Measurements from ENCODE around the gene SERPINB11.

DNA sequence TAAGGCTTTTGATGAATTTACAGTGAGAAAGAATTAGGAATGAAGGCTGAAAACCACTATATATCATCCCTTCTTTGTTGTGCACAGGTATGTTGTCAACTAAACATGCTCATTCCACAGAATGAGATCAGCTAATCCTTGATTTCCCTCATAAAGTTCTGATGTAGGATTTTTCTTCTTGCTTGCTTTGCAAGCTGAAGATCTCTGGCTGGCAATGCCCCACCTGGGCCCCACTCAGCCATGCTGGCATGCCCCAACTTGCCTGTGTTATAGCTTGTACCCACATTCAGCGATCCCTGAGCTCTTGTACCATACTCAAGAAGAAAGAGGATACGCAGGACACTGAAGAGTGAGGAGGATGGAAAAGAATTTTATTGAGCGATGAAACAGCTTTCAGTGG, 18.0 kb upstream of the SERPINB11 start:
- no peak for TF ChIP-seq POLR2A (IDR thresholded peaks at IDR 0.05; ENCODE audit: low read depth, low read length)
- TF ChIP-seq POLR2AphosphoS5 (IDR thresholded peaks at IDR 0.05; ENCODE audit: low read depth, low read length) = no peak
- TF ChIP-seq TAF1 (IDR thresholded peaks at IDR 0.05; ENCODE audit: borderline replicate concordance, low read depth, low read length) = no peak

Measured in GM12892 (cell line).